CD4-positive, CD25-positive, alpha-beta regulatory T cell (primary cell): Measurements from ENCODE around the gene LRRK1. TPM values are rescaled to one million over a fixed set of nuclear protein-coding genes. Genes with fewer than 3 reads are reported as not detected.
A peak's percentile ranks its signal among the peaks of the same experiment; 100 is the strongest.

Experiments used
- ATAC-seq, 2 donors: fragments of 150-1000 bp; cut with Tn5 transposase; one replicate each; pipeline ENCODE4 v1.10.0; 2021; ENCODE audit warnings: low read depth in 2 of 2, moderate number of reproducible peaks in 2 of 2, moderate library complexity in 1 of 2
- DNase-seq, 3 donors: peaks; one replicate each; pipeline versions ENCODE4 v3.0.0 to v3.0.0-alpha.2; 2012 to 2022; ENCODE audit warnings: mixed read lengths in 1 of 3
- H3K27ac ChIP-seq: one replicate; pipeline ENCODE4 v1.7.0; 2013; ENCODE audit warnings: mild to moderate bottlenecking, low read length; ENCODE audit not compliant: insufficient read depth, poor library complexity, severe bottlenecking
- H3K27me3 ChIP-seq: one replicate; pipeline ENCODE4 v1.7.0; 2013; ENCODE audit warnings: low read length; ENCODE audit not compliant: control insufficient read depth, insufficient read depth
- H3K36me3 ChIP-seq: one replicate; pipeline ENCODE4 v1.7.0; 2013; ENCODE audit warnings: mild to moderate bottlenecking, low read length, moderate library complexity; ENCODE audit not compliant: control insufficient read depth, insufficient read depth
- H3K4me1 ChIP-seq: 2 replicates; pipeline ENCODE4 v1.7.0; 2013; ENCODE audit warnings: mild to moderate bottlenecking, low read length; ENCODE audit not compliant: insufficient read depth, control insufficient read depth, poor library complexity, severe bottlenecking
- H3K4me3 ChIP-seq: one replicate; pipeline ENCODE4 v1.7.0; 2013; ENCODE audit warnings: low read depth, mild to moderate bottlenecking, low read length, moderate library complexity
- H3K9me3 ChIP-seq, 2 experiments: 1 replicate in 1 of 2; 2 replicates in 1 of 2; pipeline ENCODE4 v1.7.0; 2013; ENCODE audit warnings: low read length in 2 of 2, mild to moderate bottlenecking in 1 of 2, moderate library complexity in 1 of 2; ENCODE audit not compliant: control insufficient read depth in 2 of 2
- H3K27ac Mint-ChIP-seq, 3 donors: one replicate each; pipeline ENCODE4 v1.8.0; 2020 to 2022; ENCODE audit warnings: mild to moderate bottlenecking in 3 of 3, mixed read lengths in 3 of 3, moderate library complexity in 2 of 3
- H3K27me3 Mint-ChIP-seq: one replicate; pipeline ENCODE4 v1.8.0; 2022; ENCODE audit warnings: mild to moderate bottlenecking, mixed read lengths
- H3K36me3 Mint-ChIP-seq: one replicate; pipeline ENCODE4 v1.8.0; 2020; ENCODE audit warnings: mixed read lengths
- H3K4me1 Mint-ChIP-seq, 4 donors: one replicate each; pipeline ENCODE4 v1.8.0; 2020 to 2022; ENCODE audit warnings: mixed read lengths in 4 of 4, mild to moderate bottlenecking in 1 of 4
- H3K4me3 Mint-ChIP-seq, 4 donors: one replicate each; pipeline ENCODE4 v1.8.0; 2020 to 2022; ENCODE audit warnings: mild to moderate bottlenecking in 4 of 4, mixed read lengths in 4 of 4, moderate library complexity in 3 of 4
- H3K9me3 Mint-ChIP-seq, 7 donors: one replicate each; pipeline ENCODE4 v1.8.0; 2020 to 2022; ENCODE audit warnings: mixed read lengths in 7 of 7, mild to moderate bottlenecking in 3 of 7, moderate library complexity in 2 of 7
- polyA plus RNA-seq, 4 donors: library from polyadenylated mRNA; unstranded; fragments of 300-500 nt; fragmentation: Illumina TruSeq; gene quantifications; one replicate each; pipeline ENCODE4 v1.2.3, GENCODE V29; 2021
- total RNA-seq: library from RNA; stranded (reverse); gene quantifications from one replicate; pipeline ENCODE4 v1.2.3, GENCODE V29; 2022

LRRK1 gene
- total and polyA plus RNA-seq, 5 donors from 2014 or later, result 0.06 to 0.17 TPM; not detected in 3

DNA sequence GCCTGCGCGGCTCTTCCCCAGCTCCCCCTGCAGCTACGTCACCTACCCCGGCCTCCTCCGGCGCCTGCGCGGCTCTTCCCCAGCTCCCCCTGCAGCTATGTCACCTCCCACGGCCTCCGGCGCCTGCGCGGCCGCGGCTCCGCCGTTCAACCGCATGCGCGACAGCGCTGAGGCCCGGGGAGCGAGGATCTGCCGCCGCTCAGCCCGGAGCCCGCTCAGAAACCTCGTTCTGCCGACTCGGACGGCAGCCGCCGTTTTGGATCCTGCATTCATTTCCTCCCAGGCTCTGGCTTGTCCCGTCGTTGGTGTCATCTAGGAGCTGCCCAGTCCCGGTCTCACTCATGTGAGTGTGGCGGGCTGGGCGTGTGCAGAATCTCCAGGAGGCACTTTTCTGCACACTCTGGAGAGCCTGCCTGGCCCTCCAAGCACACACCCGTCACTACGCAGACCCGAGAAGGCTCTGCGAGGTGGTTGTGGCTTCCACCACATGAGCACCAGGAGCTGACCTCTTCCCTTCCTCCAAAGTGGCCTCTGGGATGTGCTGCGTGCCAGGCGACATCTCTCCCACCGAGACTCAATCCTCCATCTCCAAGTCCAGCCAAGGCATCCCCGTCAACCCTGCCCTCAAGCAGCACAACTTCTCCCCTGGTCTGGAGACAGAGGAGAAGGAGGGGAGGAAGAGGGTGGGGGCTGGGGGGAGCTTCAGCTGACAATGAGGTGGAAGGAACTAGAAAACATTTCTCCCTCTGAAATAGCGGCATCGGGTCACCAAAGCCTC, 167.4 kb downstream of the LRRK1 start:
- H3K36me3 Mint-ChIP-seq, result no peaks in the 10 kb centered on the region
- H3K27me3 ChIP-seq, result no peaks in the 10 kb centered on the region

DNA sequence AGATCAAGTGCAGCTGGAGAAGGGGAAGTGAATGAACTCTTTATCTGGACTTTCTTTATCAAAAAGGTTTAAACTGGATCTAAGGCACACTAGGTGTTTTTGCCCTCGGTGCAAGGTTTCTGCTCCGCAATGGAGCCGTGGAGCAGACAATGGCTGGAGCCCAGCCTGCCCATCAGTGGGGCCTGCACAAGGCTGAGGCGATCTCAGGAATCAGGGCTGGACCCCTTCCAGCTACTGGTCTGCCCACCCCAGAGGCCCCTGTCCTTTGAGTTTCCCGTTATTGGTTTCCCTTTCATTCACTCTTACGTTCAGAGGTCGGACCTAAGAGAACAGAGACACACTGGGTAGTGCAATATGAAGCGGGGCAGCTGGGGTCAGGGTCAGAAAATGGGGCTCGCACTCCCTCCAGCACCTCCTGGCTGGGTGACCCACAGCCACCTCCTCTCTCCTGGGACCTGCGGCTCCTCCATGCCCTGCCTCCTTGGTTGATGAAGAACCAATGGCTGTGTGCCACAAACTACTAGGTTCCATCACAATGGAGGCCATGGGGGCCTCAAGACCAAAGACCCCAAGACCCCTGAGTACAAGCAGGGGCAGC, 168.1 kb downstream of the LRRK1 start:
- no peaks in the 10 kb centered on the region for H3K36me3 ChIP-seq
- H3K27ac Mint-ChIP-seq, result no peak overlapping the region
- H3K27me3 ChIP-seq, result no peaks in the 10 kb centered on the region
- no peaks in the 10 kb centered on the region for H3K4me1 ChIP-seq
- no peaks in the 10 kb centered on the region for H3K36me3 Mint-ChIP-seq
- no peak overlapping the region for H3K27ac ChIP-seq
- no peak for DNase-seq
- peaks cover 4% of the 10 kb centered on the region for H3K27me3 Mint-ChIP-seq
- no peak overlapping the region for H3K4me3 ChIP-seq
- H3K4me3 Mint-ChIP-seq, result no peak overlapping the region
- ATAC-seq, result no peak
- H3K9me3 Mint-ChIP-seq, result peaks cover 0 to 2% (median 0%) of the 10 kb centered on the region in 7 donors
- H3K9me3 ChIP-seq, result no peaks in the 10 kb centered on the region
- peaks cover 0 to 4% (median 2%) of the 10 kb centered on the region in 4 donors for H3K4me1 Mint-ChIP-seq

More for the DNA sequence above, 167.4 kb downstream of the LRRK1 start:
- H3K9me3 ChIP-seq, result no peaks in the 10 kb centered on the region
- Mint-ChIP-seq H3K4me3 (no peak overlapping the region), H3K27me3 (no peaks in the 10 kb centered on the region), H3K4me1 (peaks cover 0 to 4% (median 2%) of the 10 kb centered on the region in 4 donors), H3K9me3 (peaks cover 0 to 2% (median 0%) of the 10 kb centered on the region in 7 donors), H3K27ac (no peak overlapping the region)
- no peaks in the 10 kb centered on the region for H3K36me3 ChIP-seq
- no peak overlapping the region for H3K27ac ChIP-seq
- no peak for ATAC-seq
- DNase-seq, result no peak
- no peaks in the 10 kb centered on the region for H3K4me1 ChIP-seq
- no peak overlapping the region for H3K4me3 ChIP-seq

DNA sequence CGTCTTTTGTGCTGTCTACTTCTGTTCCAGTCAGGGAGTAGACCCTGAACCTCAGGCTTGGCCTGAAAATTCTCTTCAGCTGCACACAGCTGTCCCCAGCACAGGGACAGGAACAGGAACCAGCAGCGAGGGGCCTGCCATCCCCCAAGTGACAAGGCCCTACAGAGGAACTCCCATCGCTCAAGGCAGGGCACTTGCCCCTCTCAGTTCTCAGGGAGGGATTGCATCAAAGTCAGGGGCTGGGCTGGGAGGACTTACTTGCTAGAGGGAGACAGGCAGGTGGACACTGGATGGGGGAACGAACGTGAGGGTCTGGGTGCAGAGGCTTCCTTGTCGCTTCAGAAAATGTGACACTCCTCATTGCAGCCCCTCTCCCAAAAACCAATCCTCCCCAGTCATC, 169.1 kb downstream of the LRRK1 start:
- H3K4me1 Mint-ChIP-seq, result peaks cover 0 to 4% (median 2%) of the 10 kb centered on the region in 4 donors
- Histone ChIP-seq H3K27me3 (no peaks in the 10 kb centered on the region), H3K36me3 (no peaks in the 10 kb centered on the region), H3K4me1 (no peaks in the 10 kb centered on the region), H3K4me3 (no peak overlapping the region), H3K9me3 (no peaks in the 10 kb centered on the region), H3K27ac (no peak overlapping the region)
- ATAC-seq (no peak), DNase-seq (no peak)
- H3K36me3 Mint-ChIP-seq, result no peaks in the 10 kb centered on the region
- no peak overlapping the region for H3K27ac Mint-ChIP-seq
- H3K27me3 Mint-ChIP-seq, result peaks cover 8% of the 10 kb centered on the region
- H3K9me3 Mint-ChIP-seq, result peaks cover 0 to 2% (median 0%) of the 10 kb centered on the region in 7 donors
- no peak overlapping the region for H3K4me3 Mint-ChIP-seq

DNA sequence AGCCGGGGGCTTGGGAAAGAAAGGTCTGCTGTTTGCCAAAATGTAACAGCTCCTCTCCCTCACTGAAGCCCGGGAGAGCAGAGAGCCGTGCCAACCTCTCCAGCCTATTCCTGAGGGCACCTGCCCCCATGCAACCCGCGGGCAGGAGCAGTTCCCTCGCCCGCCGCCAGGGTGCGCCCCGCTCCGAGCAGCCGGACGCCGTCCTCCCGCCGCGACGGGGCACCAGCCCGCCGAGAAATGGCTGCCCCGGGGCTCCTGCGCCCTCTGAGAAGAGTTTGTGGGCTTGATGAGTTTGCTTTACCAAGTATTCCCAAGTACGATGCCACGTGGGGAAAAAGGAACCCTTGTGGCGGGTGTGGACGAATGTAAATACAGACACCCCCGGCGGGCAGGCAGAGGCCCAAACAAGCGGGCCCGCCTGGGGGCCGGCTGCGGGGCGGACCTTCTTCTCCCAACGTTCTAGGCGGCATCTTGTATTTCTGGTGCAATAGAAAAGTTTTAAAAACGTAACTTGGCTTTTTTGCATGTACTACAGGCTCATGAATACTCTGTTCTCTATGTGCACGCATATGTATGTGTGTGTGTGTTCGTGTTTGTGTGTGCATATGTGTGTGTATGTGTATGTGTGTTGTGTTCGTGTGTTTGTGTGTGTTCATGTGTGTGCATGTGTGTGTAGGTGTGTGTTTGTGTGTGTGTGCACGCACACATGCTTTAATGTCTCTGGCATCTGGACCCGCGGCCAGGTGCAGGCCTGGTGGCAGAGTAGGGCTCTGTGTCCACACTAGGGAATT, 169.8 kb downstream of the LRRK1 start:
- no peaks in the 10 kb centered on the region for H3K27me3 ChIP-seq
- no peak overlapping the region for H3K27ac ChIP-seq
- DNase-seq (peak; percentile 56 to 70 (median 67)), ATAC-seq (peak; percentile 78 to 84)
- peaks cover 8% of the 10 kb centered on the region for H3K27me3 Mint-ChIP-seq
- H3K4me1 Mint-ChIP-seq, result peaks cover 0 to 6% (median 2%) of the 10 kb centered on the region in 4 donors
- H3K4me3 ChIP-seq, result no peak overlapping the region
- no peaks in the 10 kb centered on the region for H3K9me3 ChIP-seq
- H3K4me3 Mint-ChIP-seq, result no peak overlapping the region
- no peaks in the 10 kb centered on the region for H3K36me3 ChIP-seq
- H3K36me3 Mint-ChIP-seq, result no peaks in the 10 kb centered on the region
- no peaks in the 10 kb centered on the region for H3K4me1 ChIP-seq
- peak overlapping the region in 1 of 3 donors; percentile 57 for H3K27ac Mint-ChIP-seq
- H3K9me3 Mint-ChIP-seq, result peaks cover 0 to 2% (median 0%) of the 10 kb centered on the region in 7 donors

DNA sequence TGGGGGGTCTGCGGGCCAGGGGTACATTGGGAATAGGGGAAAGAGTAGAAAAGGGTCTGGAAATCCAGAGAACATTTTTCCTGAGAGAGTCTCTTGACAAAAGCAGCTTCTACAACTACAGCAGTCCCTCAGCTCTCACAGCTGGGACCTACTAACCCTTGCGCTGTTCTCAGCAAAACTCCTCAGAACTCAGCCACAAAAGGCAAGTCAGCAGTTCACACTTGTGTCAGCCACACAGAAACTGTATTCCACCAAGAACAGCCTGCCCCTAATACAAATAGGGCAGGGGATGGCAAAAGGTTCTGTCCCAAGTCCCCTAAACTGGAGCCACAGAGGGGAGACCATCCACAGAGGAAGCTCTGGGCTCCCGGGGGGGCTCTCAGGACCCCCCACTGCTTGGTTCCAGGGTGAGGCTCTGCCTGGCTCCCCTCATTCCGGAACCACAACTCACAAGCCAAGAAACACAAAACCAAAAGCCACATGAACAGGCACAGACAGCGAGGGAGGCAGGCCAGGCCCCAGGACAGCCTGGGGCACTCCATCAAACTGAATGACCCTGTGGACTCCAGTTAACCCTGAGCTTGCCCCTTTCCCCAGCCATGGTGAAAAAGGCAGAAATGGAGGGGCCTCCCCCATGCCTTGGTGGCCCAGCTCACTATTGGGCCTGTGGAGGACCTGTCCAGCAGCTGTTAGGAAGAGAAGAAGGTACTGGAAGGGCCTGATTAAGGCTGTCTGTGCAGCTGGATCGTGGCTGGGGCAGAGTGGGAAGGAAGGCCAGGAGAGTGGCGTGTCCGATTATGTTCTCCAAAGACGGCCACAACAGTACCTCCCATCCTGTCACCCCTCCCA, 170.6 kb downstream of the LRRK1 start:
- H3K4me3 Mint-ChIP-seq, result no peak overlapping the region
- no peak for DNase-seq

DNA sequence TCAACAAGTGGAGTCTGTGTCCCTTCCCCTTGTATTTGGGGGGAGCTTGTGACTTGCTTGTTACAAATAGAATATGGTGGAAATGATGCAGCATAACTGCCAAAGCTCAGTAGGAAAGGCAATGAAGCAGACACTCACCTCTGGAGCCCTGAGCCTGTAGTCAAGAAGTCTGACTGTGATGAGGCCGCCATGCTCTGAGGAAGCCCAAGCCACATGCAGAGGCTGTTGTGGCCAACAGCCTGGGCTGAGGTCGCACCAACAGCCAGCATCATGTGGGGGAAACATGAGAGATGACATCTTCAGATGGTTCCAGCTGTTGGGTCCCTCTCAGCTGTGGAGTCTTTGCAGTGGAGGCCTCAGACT, 171.3 kb downstream of the LRRK1 start:
- no peaks in the 10 kb centered on the region for H3K36me3 Mint-ChIP-seq
- Histone ChIP-seq H3K27ac (no peak overlapping the region), H3K4me3 (no peak overlapping the region), H3K36me3 (no peaks in the 10 kb centered on the region), H3K4me1 (no peaks in the 10 kb centered on the region), H3K27me3 (no peaks in the 10 kb centered on the region), H3K9me3 (no peaks in the 10 kb centered on the region)
- H3K27me3 Mint-ChIP-seq, result peaks cover 8% of the 10 kb centered on the region
- DNase-seq, result no peak
- no peak overlapping the region for H3K4me3 Mint-ChIP-seq
- H3K27ac Mint-ChIP-seq, result no peak overlapping the region
- H3K4me1 Mint-ChIP-seq, result peaks cover 0 to 7% (median 2%) of the 10 kb centered on the region in 4 donors
- peaks cover 0 to 2% (median 0%) of the 10 kb centered on the region in 7 donors for H3K9me3 Mint-ChIP-seq
- no peak for ATAC-seq

More for the DNA sequence above, 170.6 kb downstream of the LRRK1 start:
- H3K36me3 Mint-ChIP-seq, result no peaks in the 10 kb centered on the region
- H3K27ac Mint-ChIP-seq, result peak overlapping the region in 1 of 3 donors; percentile 57
- peaks cover 0 to 2% (median 0%) of the 10 kb centered on the region in 7 donors for H3K9me3 Mint-ChIP-seq
- H3K4me1 Mint-ChIP-seq, result peaks cover 0 to 7% (median 2%) of the 10 kb centered on the region in 4 donors
- no peaks in the 10 kb centered on the region for H3K9me3 ChIP-seq
- no peak overlapping the region for H3K4me3 ChIP-seq
- ATAC-seq, result no peak
- no peak overlapping the region for H3K27ac ChIP-seq
- H3K4me1 ChIP-seq, result no peaks in the 10 kb centered on the region
- peaks cover 8% of the 10 kb centered on the region for H3K27me3 Mint-ChIP-seq
- no peaks in the 10 kb centered on the region for H3K27me3 ChIP-seq
- no peaks in the 10 kb centered on the region for H3K36me3 ChIP-seq
